ENCODE data around the gene SLC29A3.

Gene SLC29A3

GRCh38 chr10:71326464-71326881 is 7.4 kb downstream of the SLC29A3 start:
- no peak for DNase-seq (ENCODE audit: low spot score)
- TF ChIP-seq CTCF (IDR thresholded peaks at IDR 0.05; ENCODE audit: extremely low read depth, missing control alignments), result no peak

GRCh38 chr10:71330789-71331404 is 11.8 kb downstream of the SLC29A3 start:
- TF ChIP-seq CTCF (IDR thresholded peaks at IDR 0.05; ENCODE audit: extremely low read depth, missing control alignments), result no peak
- DNase-seq (ENCODE audit: low spot score), result no peak

GRCh38 chr10:71331736-71332135 is 12.7 kb downstream of the SLC29A3 start:
- no peak for TF ChIP-seq CTCF (IDR thresholded peaks at IDR 0.05; ENCODE audit: extremely low read depth, missing control alignments)
- no peak for DNase-seq (ENCODE audit: low spot score)

- DNase-seq (ENCODE audit: low spot score), result no peak
- no peak for TF ChIP-seq CTCF (IDR thresholded peaks at IDR 0.05; ENCODE audit: extremely low read depth, missing control alignments)
Measured at GRCh38 chr10:71332466-71332865, 13.4 kb downstream of the SLC29A3 start.

- DNase-seq (ENCODE audit: low spot score), result no peak
- no peak for TF ChIP-seq CTCF (IDR thresholded peaks at IDR 0.05; ENCODE audit: extremely low read depth, missing control alignments)
Measured at GRCh38 chr10:71333129-71333887, 14.2 kb downstream of the SLC29A3 start.

- no peak for TF ChIP-seq CTCF (IDR thresholded peaks at IDR 0.05; ENCODE audit: extremely low read depth, missing control alignments)
- no peak for DNase-seq (ENCODE audit: low spot score)
Measured at GRCh38 chr10:71334221-71334791, 15.2 kb downstream of the SLC29A3 start.

- no peak for DNase-seq (ENCODE audit: low spot score)
- TF ChIP-seq CTCF (IDR thresholded peaks at IDR 0.05; ENCODE audit: extremely low read depth, missing control alignments), result no peak
Measured at GRCh38 chr10:71335173-71335708, 16.2 kb downstream of the SLC29A3 start.

Data from GM20000 (cell line).